ENCODE results near the gene FAAP20. TPM values are rescaled to one million over a fixed set of nuclear protein-coding genes. Genes with fewer than 3 reads are reported as not detected.

FAAP20 gene, protein sequence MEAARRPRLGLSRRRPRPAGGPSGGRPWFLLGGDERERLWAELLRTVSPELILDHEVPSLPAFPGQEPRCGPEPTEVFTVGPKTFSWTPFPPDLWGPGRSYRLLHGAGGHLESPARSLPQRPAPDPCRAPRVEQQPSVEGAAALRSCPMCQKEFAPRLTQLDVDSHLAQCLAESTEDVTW
- polyA plus RNA-seq (2013) = 85.8 and 86.1 TPM in 2 replicates

DNA sequence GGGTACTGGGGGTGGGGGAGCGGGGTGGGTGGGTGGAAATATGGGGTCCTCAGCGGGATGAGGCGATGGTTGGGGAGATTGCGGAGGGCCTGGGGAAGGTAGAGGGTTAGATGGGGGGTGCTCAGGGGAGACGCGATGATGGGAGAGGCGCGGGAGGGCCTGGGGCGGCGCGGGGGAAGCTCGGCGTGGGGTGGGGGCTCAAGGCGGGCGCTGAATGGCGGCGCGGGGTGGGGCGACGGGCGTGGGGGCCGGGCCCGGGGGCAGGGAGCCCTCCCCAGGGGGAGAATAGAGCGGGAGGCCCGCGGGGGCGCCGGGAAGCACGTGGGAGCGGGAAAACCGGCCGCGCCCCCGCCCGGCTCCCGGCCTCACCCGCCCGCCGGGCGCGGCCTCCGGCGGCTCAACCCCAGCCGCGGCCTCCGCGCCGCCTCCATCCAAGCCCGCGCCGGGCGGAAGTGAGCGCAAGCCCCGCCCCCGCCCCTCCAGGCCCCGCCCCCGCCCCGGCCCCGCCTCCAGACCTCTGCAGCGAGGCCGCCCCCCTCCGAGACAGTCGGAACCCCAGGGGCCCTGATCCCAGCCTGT, at the start of gene FAAP20:
Gene FAAP20 (minus strand): TSS at position 454 of the 579 bp plus-strand sequence. CDS start 23 bp downstream, at position 431.
- H4K8ac ChIP-seq (ENCODE audit: low read depth, low read length) = peak within 1 kb of the TSS; percentile 88
- H3K4ac ChIP-seq (ENCODE audit: low read depth, low read length) = peak within 1 kb of the TSS; percentile 41
- no peak within 1 kb of the TSS for H3K23ac ChIP-seq (ENCODE audit: low read length)
- peak within 1 kb of the TSS; percentile 32 for H2BK5ac ChIP-seq (ENCODE audit: low read depth, low read length, poor library complexity)
- H2AFZ ChIP-seq (ENCODE audit: insufficient read depth, low read length, poor library complexity) = peak within 1 kb of the TSS; percentile 0
- peak within 1 kb of the TSS; percentile 70 for H3K4me3 ChIP-seq (ENCODE audit: low read depth, low read length)
- peak within 1 kb of the TSS; percentile 60 for H3K18ac ChIP-seq (ENCODE audit: low read length)
- H3K14ac ChIP-seq (ENCODE audit: low read length) = peak within 1 kb of the TSS; percentile 70
- peak within 1 kb of the TSS; percentile 88 for H3K27ac ChIP-seq (ENCODE audit: low read depth, low read length)
- peak within 1 kb of the TSS; percentile 70 for H2BK120ac ChIP-seq (ENCODE audit: insufficient read depth, low read length, poor library complexity)
- peaks cover 4 to 9% of the 10 kb centered on the region in 2 experiments for H3K36me3 ChIP-seq (ENCODE audit: control insufficient read depth in 1 of 2, insufficient read depth in 2 of 2, low read length in 2 of 2)
- H3K79me2 ChIP-seq (ENCODE audit: control insufficient read depth, insufficient read depth, low read length, poor library complexity) = peaks cover 9% of the 10 kb centered on the region
- H3K9ac ChIP-seq (ENCODE audit: low read length) = peak within 1 kb of the TSS; percentile 54
- peak within 1 kb of the TSS; percentile 81 for H3K4me2 ChIP-seq (ENCODE audit: low read length)
- H3K9me3 ChIP-seq (ENCODE audit: insufficient read depth, low read depth, low read length) = peaks cover 3% of the 10 kb centered on the region
- peak within 1 kb of the TSS; percentile 85 for H2AK5ac ChIP-seq (ENCODE audit: low read length)
- no peaks in the 10 kb centered on the region for H3K27me3 ChIP-seq (ENCODE audit: insufficient read depth, low read length)
- peak within 1 kb of the TSS; percentile 87 for H4K91ac ChIP-seq (ENCODE audit: low read depth, low read length)
- DNase-seq = peak; percentile 42 to 70
- H4K12ac ChIP-seq (ENCODE audit: low read depth, low read length) = peak within 1 kb of the TSS; percentile 76
- peaks cover 23% of the 10 kb centered on the region for H3K79me1 ChIP-seq (ENCODE audit: low read length)
- H3K4me1 ChIP-seq (ENCODE audit: control insufficient read depth in 1 of 2, insufficient read depth in 2 of 2, low read length in 2 of 2) = peaks cover 29 to 36% of the 10 kb centered on the region in 2 experiments
- peak within 1 kb of the TSS; percentile 29 for H2BK12ac ChIP-seq (ENCODE audit: low read length)
- no CpG with 5 or more reads among the region's 63 CpGs for WGBS (ENCODE audit: extremely low coverage, insufficient coverage, insufficient read length)

DNA sequence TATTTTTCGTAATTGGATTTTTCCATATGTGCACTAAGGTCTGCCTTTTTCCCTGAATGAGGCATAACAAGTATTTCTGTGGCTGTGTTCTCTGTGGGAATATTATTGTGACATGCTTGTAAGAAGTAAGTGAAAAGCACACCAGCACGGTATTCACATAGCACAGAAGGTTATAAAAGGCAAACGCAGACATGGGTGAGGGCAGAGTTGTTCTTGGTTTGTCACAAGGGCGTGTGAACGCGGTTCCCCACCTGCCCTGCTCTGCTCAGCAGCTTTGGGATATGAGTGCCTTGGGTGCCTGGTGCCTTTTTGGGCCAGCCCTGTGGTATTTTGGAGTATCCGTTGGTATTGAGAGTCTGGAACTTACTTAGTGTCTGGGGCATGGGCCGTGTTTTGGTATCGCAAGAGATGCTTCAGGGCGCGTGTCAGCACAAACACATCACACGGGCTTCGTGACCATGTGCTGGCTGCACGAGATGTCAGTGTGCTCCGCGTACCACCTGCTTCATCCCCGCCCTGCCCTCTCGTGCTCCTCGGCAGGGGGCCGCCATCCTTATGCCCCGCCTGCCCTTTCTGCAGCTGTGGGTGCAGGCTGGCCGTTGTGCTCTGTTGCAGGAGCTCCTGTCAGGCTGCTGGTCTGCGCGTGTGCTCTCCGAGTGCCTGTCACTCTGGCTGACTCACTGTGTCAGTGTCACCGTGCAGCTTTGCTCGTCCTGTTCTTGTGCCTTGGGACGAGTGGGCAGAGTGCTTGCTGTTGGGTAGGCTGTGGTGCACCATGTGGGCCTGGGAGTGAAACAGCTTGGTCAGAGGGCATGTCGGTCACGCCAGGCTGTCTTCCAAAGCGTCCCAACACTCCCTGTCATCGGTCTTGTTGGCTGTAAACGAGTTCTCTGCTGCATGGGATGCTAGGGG, 48.5 kb upstream of the FAAP20 start:
- H3K4me3 ChIP-seq (ENCODE audit: low read depth, low read length) = no peak overlapping the region
- H2BK5ac ChIP-seq (ENCODE audit: low read depth, low read length, poor library complexity) = no peak overlapping the region
- H4K8ac ChIP-seq (ENCODE audit: low read depth, low read length) = no peak overlapping the region
- H3K4me1 ChIP-seq (ENCODE audit: control insufficient read depth in 1 of 2, insufficient read depth in 2 of 2, low read length in 2 of 2) = peaks cover 26 to 33% of the 10 kb centered on the region in 2 experiments
- peaks cover 56% of the 10 kb centered on the region for H3K79me2 ChIP-seq (ENCODE audit: control insufficient read depth, insufficient read depth, low read length, poor library complexity)
- DNase-seq = peak; percentile 57 to 67
- H3K9ac ChIP-seq (ENCODE audit: low read length) = no peak overlapping the region
- H3K9me3 ChIP-seq (ENCODE audit: insufficient read depth, low read depth, low read length) = no peaks in the 10 kb centered on the region
- H3K36me3 ChIP-seq (ENCODE audit: control insufficient read depth in 1 of 2, insufficient read depth in 2 of 2, low read length in 2 of 2) = peaks cover 28 to 29% of the 10 kb centered on the region in 2 experiments
- no peaks in the 10 kb centered on the region for H3K79me1 ChIP-seq (ENCODE audit: low read length)
- H2AFZ ChIP-seq (ENCODE audit: insufficient read depth, low read length, poor library complexity) = no peak overlapping the region
- no CpG with 5 or more reads among the region's 33 CpGs for WGBS (ENCODE audit: extremely low coverage, insufficient coverage, insufficient read length)
- no peak overlapping the region for H3K14ac ChIP-seq (ENCODE audit: low read length)
- H3K18ac ChIP-seq (ENCODE audit: low read length) = no peak overlapping the region
- H3K23ac ChIP-seq (ENCODE audit: low read length) = no peak overlapping the region
- H2BK120ac ChIP-seq (ENCODE audit: insufficient read depth, low read length, poor library complexity) = no peak overlapping the region
- H3K4ac ChIP-seq (ENCODE audit: low read depth, low read length) = peak overlapping the region; percentile 71
- H2BK12ac ChIP-seq (ENCODE audit: low read length) = no peak overlapping the region
- no peak overlapping the region for H4K12ac ChIP-seq (ENCODE audit: low read depth, low read length)
- H2AK5ac ChIP-seq (ENCODE audit: low read length) = no peak overlapping the region
- no peak overlapping the region for H3K4me2 ChIP-seq (ENCODE audit: low read length)
- H3K27me3 ChIP-seq (ENCODE audit: insufficient read depth, low read length) = no peaks in the 10 kb centered on the region
- H4K91ac ChIP-seq (ENCODE audit: low read depth, low read length) = no peak overlapping the region
- no peak overlapping the region for H3K27ac ChIP-seq (ENCODE audit: low read depth, low read length)

DNA sequence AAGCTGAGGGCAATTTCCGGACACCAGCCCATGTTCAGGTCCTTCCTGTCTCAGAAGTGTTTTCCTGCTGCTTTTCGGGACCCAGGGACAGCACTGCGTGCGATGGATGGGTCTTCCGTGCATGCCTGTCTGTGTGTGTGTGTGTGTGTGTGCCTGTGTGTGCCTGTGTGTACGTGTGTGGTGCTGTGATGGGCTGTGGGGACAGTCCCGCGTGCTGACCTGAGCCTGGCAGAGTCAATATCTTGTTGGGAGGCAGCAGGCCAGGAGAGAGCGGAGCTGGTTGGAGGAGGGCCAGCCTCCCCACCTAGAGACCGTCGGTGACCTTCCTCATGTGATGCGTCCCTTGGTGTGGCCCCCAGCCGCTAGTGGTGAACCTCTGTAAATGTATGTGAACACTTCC, 47.2 kb upstream of the FAAP20 start:
- Histone ChIP-seq H3K14ac (ENCODE audit: low read length) (no peak overlapping the region), H3K4me3 (ENCODE audit: low read depth, low read length) (no peak overlapping the region), H3K18ac (ENCODE audit: low read length) (no peak overlapping the region), H3K27me3 (ENCODE audit: insufficient read depth, low read length) (no peaks in the 10 kb centered on the region), H2AK5ac (ENCODE audit: low read length) (no peak overlapping the region), H3K4ac (ENCODE audit: low read depth, low read length) (peak overlapping the region; percentile 53), H3K9me3 (ENCODE audit: insufficient read depth, low read depth, low read length) (no peaks in the 10 kb centered on the region), H4K12ac (ENCODE audit: low read depth, low read length) (no peak overlapping the region), H3K23ac (ENCODE audit: low read length) (no peak overlapping the region), H2BK120ac (ENCODE audit: insufficient read depth, low read length, poor library complexity) (no peak overlapping the region), H2BK5ac (ENCODE audit: low read depth, low read length, poor library complexity) (no peak overlapping the region), H3K36me3 (ENCODE audit: control insufficient read depth in 1 of 2, insufficient read depth in 2 of 2, low read length in 2 of 2) (peaks cover 32 to 38% of the 10 kb centered on the region in 2 experiments), H4K91ac (ENCODE audit: low read depth, low read length) (no peak overlapping the region), H3K27ac (ENCODE audit: low read depth, low read length) (no peak overlapping the region), H3K79me2 (ENCODE audit: control insufficient read depth, insufficient read depth, low read length, poor library complexity) (peaks cover 60% of the 10 kb centered on the region), H3K4me1 (ENCODE audit: control insufficient read depth in 1 of 2, insufficient read depth in 2 of 2, low read length in 2 of 2) (peaks cover 17 to 23% of the 10 kb centered on the region in 2 experiments), H4K8ac (ENCODE audit: low read depth, low read length) (no peak overlapping the region), H3K79me1 (ENCODE audit: low read length) (no peaks in the 10 kb centered on the region), H3K9ac (ENCODE audit: low read length) (no peak overlapping the region), H3K4me2 (ENCODE audit: low read length) (no peak overlapping the region), H2BK12ac (ENCODE audit: low read length) (no peak overlapping the region), H2AFZ (ENCODE audit: insufficient read depth, low read length, poor library complexity) (no peak overlapping the region)
- no CpG with 5 or more reads among the region's 13 CpGs for WGBS (ENCODE audit: extremely low coverage, insufficient coverage, insufficient read length)
- DNase-seq = no peak
